Heart left ventricle (tissue), 16 donors: Measurements from ENCODE around the gene WASHC2C. TPM values are rescaled to one million over a fixed set of nuclear protein-coding genes. Genes with fewer than 3 reads are reported as not detected.
"Not testable (repeated sequence)": the region's sequence is repeated elsewhere in the genome, so short reads cannot be mapped to it uniquely, and the experiment has no call there.

ENCODE experiments used
- ATAC-seq, 4 donors: fragments of 200-7000 bp; cut with Tn5 transposase; one replicate each; pipeline ENCODE4 v1.9.1; 2020 to 2022; ENCODE audit warnings: moderate library complexity in 4 of 4, mild to moderate bottlenecking in 3 of 4, moderate number of reproducible peaks in 1 of 4
- DNase-seq, 5 donors: peaks; one replicate each; pipeline ENCODE4 v3.0.0-alpha.2; 2020
- H3K27ac ChIP-seq, 12 donors: fragments of 200-600 bp; sonication (generic) in 4 of 12; one replicate each; pipeline versions ENCODE4 v1.5.0 to v1.8.0; 2016 to 2022; ENCODE audit warnings: mild to moderate bottlenecking in 2 of 12
- H3K27me3 ChIP-seq, 9 donors: fragments of 200-600 bp; sonication (generic) in 2 of 9; one replicate each; pipeline versions ENCODE4 v1.5.1 to v1.8.0; 2016 to 2022; ENCODE audit warnings: mild to moderate bottlenecking in 3 of 9
- H3K36me3 ChIP-seq, 9 donors: fragments of 200-600 bp; sonication (generic) in 2 of 9; one replicate each; pipeline versions ENCODE4 v1.5.0 to v1.8.0; 2018 to 2022; ENCODE audit warnings: mild to moderate bottlenecking in 2 of 9
- H3K4me1 ChIP-seq, 12 donors: fragments of 200-600 bp; sonication (generic) in 4 of 12; one replicate each; pipeline versions ENCODE4 v1.5.0 to v1.8.0; 2016 to 2022; ENCODE audit warnings: mild to moderate bottlenecking in 3 of 12
- H3K4me3 ChIP-seq, 12 donors: fragments of 200-600 bp; sonication (generic) in 4 of 12; one replicate each; pipeline versions ENCODE4 v1.5.0 to v1.8.0; 2017 to 2022; ENCODE audit warnings: mild to moderate bottlenecking in 9 of 12, moderate library complexity in 4 of 12
- H3K9me3 ChIP-seq, 12 donors: fragments of 200-600 bp; sonication (generic) in 4 of 12; one replicate each; pipeline versions ENCODE4 v1.5.0 to v1.8.0; 2016 to 2022; ENCODE audit warnings: mild to moderate bottlenecking in 1 of 12
- CTCF ChIP-seq, 12 donors: fragments of 200-600 bp; sonication (generic) in 4 of 12; IDR thresholded peaks; one replicate each; pipeline versions ENCODE4 v1.5.0 to v1.8.0; 2018 to 2022; ENCODE audit warnings: antibody characterized with exemption in 12 of 12, mild to moderate bottlenecking in 5 of 12
- WGBS, 4 donors: extraction: QIAGEN DNeasy Blood & Tissue Kit in 2 of 4; methylation state at CpG; one replicate each; pipeline versions ENCODE4 v1.1.5 to v1.1.7; 2013 to 2018; 5-methylcytosine and 5-hydroxymethylcytosine counted together
- intact Hi-C, 10 donors: fragments of 100-400 bp; cut with DNase I; formaldehyde crosslinking; loops; one replicate each; pipeline versions ENCODE4 v1.11.1 to v1.14.2; 2022
- polyA plus RNA-seq, 2 donors: library from polyadenylated mRNA; stranded (reverse); fragments of 200-250 nt; gene quantifications; one replicate each; pipeline ENCODE4 v1.2.3, GENCODE V29; 2013
- total RNA-seq, 9 donors: library from RNA; depleted of rRNA in 2 of 9; stranded (reverse); fragments of >200 nt in 2 of 9; fragmentation: NEBNext Ultra II Directional in 3 of 9; extraction: Animal tissue kit (Norgen Biotek cat#: 25700) in 3 of 9; gene quantifications; one replicate each; pipeline versions ENCODE4 v1.1.0 to v1.2.4, GENCODE V29; 2016 to 2023
- donor health status: ischemic (EF 13 %, LVEDD 7.1; RV severe dilation, severe dysfunction).
- donor health status: healthy with polysubstance abuse.
- donor health status: DM: no; HTN: yes; CAD: no.
- donor health status: DM: no; HTN: no; CAD: no.
- donor health status: ischemic (EF 25% LVEDD 6.9; RV normal size, moderate dysfunction).
- donor health status: ischemic (EF 25% LVEDD 5.7; RV mildly dilated, moderate dysfunction).
- donor health status: healthy.
- donor health status: DM: yes; HTN: yes; CAD: no.
- donor health status: ischemic (EF 35%, LVEDD 5.7; RV mildly dilated, moderate dysfunction).
- donor health status: nonischemic (EF 11% LVEDD 7.7; RV severe dilation, severe dysfunction).
- donor health status: DM: yes; HTN: yes; CAD: no.
- donor health status: PGD.
- donor health status: ischemic (EF 29% LVEDD 5.4; RV normal size, mild dysfunction).
- donor health status: nonischemic (EF 23%, LVEDD 6.1; RV moderate dilation, normal function).

WASHC2C gene
- total and polyA plus RNA-seq, 11 donors, result 10.2 to 36.5 (median 23.5) TPM

GRCh38 chr10:45734867-45735266, 7.8 kb downstream of the WASHC2C start:
- H3K4me1 ChIP-seq, H3K4me3 ChIP-seq, DNase-seq, H3K27me3 ChIP-seq, H3K27ac ChIP-seq, H3K9me3 ChIP-seq, ATAC-seq: not testable (repeated sequence)
- intact Hi-C loops, result loop anchor here in 1 of 10 donors (10.0 kb wide), 1 partner anchor 270 kb away; no protein-coding TSS in a partner anchor
- H3K36me3 ChIP-seq, result peaks cover 0 to 44% (median 27%) of the 10 kb centered on the region in 9 donors
- peak in 10 of 12 donors; percentile 6 to 47 (median 16) for TF ChIP-seq CTCF (IDR thresholded peaks at IDR 0.05)
- WGBS, 4 donors, result 100% methylated on average over 1 of the region's 1 CpG

- H3K4me1 ChIP-seq, DNase-seq, ATAC-seq, H3K27ac ChIP-seq, H3K27me3 ChIP-seq, H3K9me3 ChIP-seq, intact Hi-C loops, H3K4me3 ChIP-seq: not testable (repeated sequence)
- peaks cover 0 to 55% (median 13%) of the 10 kb centered on the region in 9 donors for H3K36me3 ChIP-seq
- 86 to 89% (median 88%) methylated on average over 7 of the region's 7 CpGs for WGBS, 4 donors
Measured at GRCh38 chr10:45741559-45741958, 14.5 kb downstream of the WASHC2C start.

GRCh38 chr10:45742014-45742413, 14.9 kb downstream of the WASHC2C start:
- 86 to 98% (median 92%) methylated on average over 3 to 7 of the region's 7 CpGs for WGBS, 4 donors
- DNase-seq, H3K4me1 ChIP-seq, ATAC-seq, H3K27me3 ChIP-seq, intact Hi-C loops, H3K27ac ChIP-seq, H3K9me3 ChIP-seq, H3K4me3 ChIP-seq: not testable (repeated sequence)
- peaks cover 0 to 57% (median 18%) of the 10 kb centered on the region in 9 donors for H3K36me3 ChIP-seq

GRCh38 chr10:45751141-45751540, 24.1 kb downstream of the WASHC2C start:
- H3K9me3 ChIP-seq, DNase-seq, H3K27me3 ChIP-seq, intact Hi-C loops, H3K27ac ChIP-seq, H3K4me1 ChIP-seq, H3K4me3 ChIP-seq, ATAC-seq: not testable (repeated sequence)
- peaks cover 0 to 53% (median 32%) of the 10 kb centered on the region in 9 donors for H3K36me3 ChIP-seq
- 80 to 90% (median 88%) methylated on average over 1 to 2 of the region's 4 CpGs; no CpG with 5 or more reads in 1 of the 4 donors for WGBS, 4 donors

- H3K9me3 ChIP-seq, H3K4me1 ChIP-seq, H3K4me3 ChIP-seq, H3K27me3 ChIP-seq, H3K27ac ChIP-seq, intact Hi-C loops, DNase-seq, ATAC-seq: not testable (repeated sequence)
- peaks cover 0 to 43% (median 26%) of the 10 kb centered on the region in 9 donors for H3K36me3 ChIP-seq
- WGBS, 4 donors, result 90 to 92% (median 91%) methylated on average over 4 of the region's 5 CpGs
Measured at GRCh38 chr10:45752210-45752609, 25.1 kb downstream of the WASHC2C start.

GRCh38 chr10:45753979-45754495, 27.0 kb downstream of the WASHC2C start:
- intact Hi-C loops, DNase-seq, H3K9me3 ChIP-seq, H3K4me3 ChIP-seq, ATAC-seq, H3K27me3 ChIP-seq, H3K4me1 ChIP-seq, H3K27ac ChIP-seq: not testable (repeated sequence)
- WGBS, 4 donors, result 96 to 99% (median 97%) methylated on average over 7 of the region's 7 CpGs
- peaks cover 0 to 51% (median 26%) of the 10 kb centered on the region in 9 donors for H3K36me3 ChIP-seq

- ATAC-seq, H3K27ac ChIP-seq, H3K27me3 ChIP-seq, H3K4me3 ChIP-seq, DNase-seq, H3K4me1 ChIP-seq, H3K9me3 ChIP-seq, intact Hi-C loops: not testable (repeated sequence)
- H3K36me3 ChIP-seq, result peaks cover 0 to 52% (median 26%) of the 10 kb centered on the region in 9 donors
- 91 to 94% (median 92%) methylated on average over 3 to 5 of the region's 5 CpGs for WGBS, 4 donors
Measured at GRCh38 chr10:45755083-45755482, 28.0 kb downstream of the WASHC2C start.

- H3K4me3 ChIP-seq, intact Hi-C loops, H3K27me3 ChIP-seq, H3K9me3 ChIP-seq, DNase-seq, H3K27ac ChIP-seq, H3K4me1 ChIP-seq: not testable (repeated sequence)
- peak in 3 of 4 donors; percentile 69 to 79 (median 71) for ATAC-seq
- 38 to 69% (median 61%) methylated on average over 1 of the region's 3 CpGs for WGBS, 4 donors
- peaks cover 0 to 50% (median 22%) of the 10 kb centered on the region in 9 donors for H3K36me3 ChIP-seq
Measured at GRCh38 chr10:45756065-45756464, 29.0 kb downstream of the WASHC2C start.

- H3K27ac ChIP-seq, result peak overlapping the region in 4 of 12 donors; percentile 7 to 57 (median 28)
- peak in 3 of 5 donors; percentile 6 to 49 (median 36) for DNase-seq
- peaks cover 0 to 47% (median 27%) of the 10 kb centered on the region in 9 donors for H3K36me3 ChIP-seq
Measured at GRCh38 chr10:45757661-45758396, 30.8 kb downstream of the WASHC2C start.

GRCh38 chr10:45761622-45762021, 34.6 kb downstream of the WASHC2C start:
- H3K4me3 ChIP-seq, H3K4me1 ChIP-seq, H3K9me3 ChIP-seq, H3K27ac ChIP-seq, DNase-seq, H3K27me3 ChIP-seq, intact Hi-C loops: not testable (repeated sequence)
- ATAC-seq, result peak in 1 of 4 donors; percentile 19
- WGBS, 4 donors, result 50 to 66% (median 55%) methylated on average over 6 of the region's 6 CpGs
- peaks cover 0 to 37% (median 16%) of the 10 kb centered on the region in 9 donors for H3K36me3 ChIP-seq

More at GRCh38 chr10:45757661-45758396, 30.8 kb downstream of the WASHC2C start:
- H3K4me3 ChIP-seq, H3K4me1 ChIP-seq, H3K27me3 ChIP-seq, H3K9me3 ChIP-seq, intact Hi-C loops: not testable (repeated sequence)
- 50 to 59% (median 55%) methylated on average over 8 of the region's 8 CpGs for WGBS, 4 donors
- ATAC-seq, result peak; percentile 66 to 79 (median 74)
